ENCODE data around the gene IFT81.

IFT81 gene

GRCh38 chr12:110258466-110258865 lies 134.3 kb downstream of the IFT81 start:
- DNase-seq: no peak
- CTCF ChIA-PET: interaction anchor here (1.1 kb wide), 1 partner anchor 13 kb away, joined by 3 read pairs; no protein-coding TSS in a partner anchor
- Mint-ChIP-seq H3K4me3 (no peak overlapping the region), H3K9me3 (no peaks in the 10 kb centered on the region), H3K27me3 (peaks cover 34% of the 10 kb centered on the region), H3K27ac (no peak overlapping the region), H3K36me3 (no peaks in the 10 kb centered on the region), H3K4me1 (no peaks in the 10 kb centered on the region)

- no peaks in the 10 kb centered on the region for H3K9me3 Mint-ChIP-seq
- no peaks in the 10 kb centered on the region for H3K4me1 Mint-ChIP-seq
- no peak overlapping the region for H3K4me3 Mint-ChIP-seq
- peaks cover 47% of the 10 kb centered on the region for H3K27me3 Mint-ChIP-seq
- CTCF ChIA-PET: no interaction called here
- no peak overlapping the region for H3K27ac Mint-ChIP-seq
- H3K36me3 Mint-ChIP-seq: no peaks in the 10 kb centered on the region
- DNase-seq: no peak
Measured at GRCh38 chr12:110262442-110263388, 138.6 kb downstream of the IFT81 start.

- H3K36me3 Mint-ChIP-seq: no peaks in the 10 kb centered on the region
- CTCF ChIA-PET: no interaction called here
Measured at GRCh38 chr12:110266381-110266960, 142.3 kb downstream of the IFT81 start.

GRCh38 chr12:110266980-110267620 lies 142.9 kb downstream of the IFT81 start:
- H3K9me3 Mint-ChIP-seq: no peaks in the 10 kb centered on the region
- DNase-seq: no peak
- H3K4me3 Mint-ChIP-seq: no peak overlapping the region
- peaks cover 71% of the 10 kb centered on the region for H3K27me3 Mint-ChIP-seq
- no peak overlapping the region for H3K27ac Mint-ChIP-seq
- H3K4me1 Mint-ChIP-seq: no peaks in the 10 kb centered on the region
- H3K36me3 Mint-ChIP-seq: no peaks in the 10 kb centered on the region
- CTCF ChIA-PET: no interaction called here

More at GRCh38 chr12:110266381-110266960, 142.3 kb downstream of the IFT81 start:
- Mint-ChIP-seq H3K9me3 (no peaks in the 10 kb centered on the region), H3K4me3 (no peak overlapping the region), H3K4me1 (no peaks in the 10 kb centered on the region), H3K27me3 (peaks cover 69% of the 10 kb centered on the region), H3K27ac (no peak overlapping the region)
- DNase-seq: no peak

All from activated naive CD4-positive, alpha-beta T cell treated with anti-CD3 and anti-CD28 coated beads, Interleukin-2, amount 10 ng/mL, durations not matched to agents 7 days and 5 days (primary cell).